GM12891 (cell line): ENCODE data around the gene ZNF662.

Source experiments
- POLR2A ChIP-seq: IDR thresholded peaks from 2 replicates; pipeline ENCODE4 v1.6.1; 2011; ENCODE audit warnings: low read depth, low read length, control low read depth
- POLR2AphosphoS5 ChIP-seq: IDR thresholded peaks from 2 replicates; pipeline ENCODE4 v1.6.1; 2011; ENCODE audit warnings: low read depth, low read length, control low read depth
- SPI1 ChIP-seq: IDR thresholded peaks from 2 replicates; pipeline ENCODE4 v1.6.1; 2011; ENCODE audit warnings: low read depth, low read length, control low read depth
- TAF1 ChIP-seq: IDR thresholded peaks from 2 replicates; pipeline ENCODE4 v1.6.1; 2011; ENCODE audit warnings: low read depth, low read length, control low read depth

GRCh38 chr3:42935472-42935871 is 29.5 kb downstream of the ZNF662 start:
- TF ChIP-seq POLR2A = no peak
- no peak for TF ChIP-seq POLR2AphosphoS5
- no peak for TF ChIP-seq TAF1
- TF ChIP-seq SPI1 = no peak
